ENCODE data around the gene DDIT3.

Gene DDIT3

DNA sequence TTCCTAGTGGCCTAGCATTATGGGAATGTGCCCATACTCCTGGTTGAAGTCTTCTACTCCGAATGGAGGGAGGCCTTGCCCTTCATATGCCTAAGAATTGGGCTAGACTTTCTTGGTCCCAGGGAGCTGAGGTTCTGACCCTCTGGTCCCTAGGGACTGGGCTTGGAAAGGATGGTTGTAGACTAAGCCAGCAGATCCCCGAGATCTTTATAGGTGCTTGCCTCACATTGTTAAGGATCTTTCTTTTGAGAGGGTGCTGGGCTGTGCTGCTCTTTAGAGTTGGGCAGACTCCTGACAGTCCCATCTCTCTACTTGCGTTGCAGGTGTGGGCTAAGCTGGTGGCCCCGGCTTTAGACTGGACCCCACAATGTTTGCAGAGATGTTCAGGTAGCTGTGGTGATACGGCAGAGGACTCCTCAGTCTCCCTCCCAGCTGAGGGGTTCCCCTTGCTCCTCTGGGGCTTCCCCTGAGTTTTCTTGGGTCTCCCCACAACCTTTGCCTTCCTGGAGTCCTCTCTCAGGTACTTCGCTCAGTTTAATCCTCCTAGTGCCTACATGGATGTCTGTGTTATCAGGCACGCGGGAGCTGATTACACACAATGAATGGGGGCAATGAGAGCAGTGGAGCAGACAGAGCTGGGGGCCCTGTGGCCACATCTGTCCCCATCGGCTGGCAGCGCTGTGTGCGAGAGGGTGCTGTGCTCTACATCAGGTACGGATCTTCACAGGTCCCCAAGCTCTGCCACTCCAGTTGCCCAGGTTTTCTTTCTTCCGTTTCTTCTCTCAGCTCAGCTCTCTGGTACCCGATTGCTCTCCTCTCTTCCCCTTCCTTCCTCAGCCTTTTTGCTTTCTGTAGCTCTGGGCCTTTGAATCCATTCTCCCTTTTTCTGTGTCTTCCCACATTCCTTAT is 3.6 kb upstream of the DDIT3 start:
- Histone ChIP-seq H4K20me1 (ENCODE audit: insufficient read depth, low read length) (no peaks in the 10 kb centered on the region), H3K9me2 (ENCODE audit: low read depth, low read length) (no peaks in the 10 kb centered on the region), H3K27ac (ENCODE audit: low read depth, low read length, poor library complexity, severe bottlenecking) (peak overlapping the region; percentile 85), H3K9ac (ENCODE audit: low read length) (peak overlapping the region; percentile 83), H3F3A (ENCODE audit: insufficient read depth, low read length) (0 out of 2 replicates have a peak, but pooled peaks cover 7% of the 10 kb centered on the region), H2AFZ (ENCODE audit: low read length) (no peak overlapping the region), H3K79me2 (ENCODE audit: insufficient read depth, low read length) (peaks cover 10% of the 10 kb centered on the region), H3K9me3 (ENCODE audit: low read length) (no peaks in the 10 kb centered on the region), H3K36me3 (ENCODE audit: insufficient read depth, low read length) (peaks cover 43% of the 10 kb centered on the region), H3K4me2 (ENCODE audit: low read length) (peak overlapping the region; percentile 93), H3K27me3 (ENCODE audit: insufficient read depth, low read length) (no peaks in the 10 kb centered on the region), H3K4me3 (ENCODE audit: low read depth, low read length, poor library complexity, severe bottlenecking) (peak overlapping the region; percentile 75), H3K4me1 (ENCODE audit: insufficient read depth, low read length, severe bottlenecking) (peaks cover 43% of the 10 kb centered on the region)
- TF ChIP-seq, protein P1, sequence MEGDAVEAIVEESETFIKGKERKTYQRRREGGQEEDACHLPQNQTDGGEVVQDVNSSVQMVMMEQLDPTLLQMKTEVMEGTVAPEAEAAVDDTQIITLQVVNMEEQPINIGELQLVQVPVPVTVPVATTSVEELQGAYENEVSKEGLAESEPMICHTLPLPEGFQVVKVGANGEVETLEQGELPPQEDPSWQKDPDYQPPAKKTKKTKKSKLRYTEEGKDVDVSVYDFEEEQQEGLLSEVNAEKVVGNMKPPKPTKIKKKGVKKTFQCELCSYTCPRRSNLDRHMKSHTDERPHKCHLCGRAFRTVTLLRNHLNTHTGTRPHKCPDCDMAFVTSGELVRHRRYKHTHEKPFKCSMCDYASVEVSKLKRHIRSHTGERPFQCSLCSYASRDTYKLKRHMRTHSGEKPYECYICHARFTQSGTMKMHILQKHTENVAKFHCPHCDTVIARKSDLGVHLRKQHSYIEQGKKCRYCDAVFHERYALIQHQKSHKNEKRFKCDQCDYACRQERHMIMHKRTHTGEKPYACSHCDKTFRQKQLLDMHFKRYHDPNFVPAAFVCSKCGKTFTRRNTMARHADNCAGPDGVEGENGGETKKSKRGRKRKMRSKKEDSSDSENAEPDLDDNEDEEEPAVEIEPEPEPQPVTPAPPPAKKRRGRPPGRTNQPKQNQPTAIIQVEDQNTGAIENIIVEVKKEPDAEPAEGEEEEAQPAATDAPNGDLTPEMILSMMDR (IDR thresholded peaks at IDR 0.05; ENCODE audit: low read length): no peak
- TF ChIP-seq EZH2 (IDR thresholded peaks at IDR 0.05; ENCODE audit: borderline replicate concordance, low read length): no peak

GRCh38 chr12:57522887-57523705 is 2.8 kb upstream of the DDIT3 start:
- no peaks in the 10 kb centered on the region for H3K9me3 ChIP-seq (ENCODE audit: low read length)
- H4K20me1 ChIP-seq (ENCODE audit: insufficient read depth, low read length): no peaks in the 10 kb centered on the region
- H3K9ac ChIP-seq (ENCODE audit: low read length): peak overlapping the region; percentile 83
- H3K27ac ChIP-seq (ENCODE audit: low read depth, low read length, poor library complexity, severe bottlenecking): peak overlapping the region; percentile 85
- H3K79me2 ChIP-seq (ENCODE audit: insufficient read depth, low read length): peaks cover 11% of the 10 kb centered on the region
- H3K4me2 ChIP-seq (ENCODE audit: low read length): peak overlapping the region; percentile 93
- H2AFZ ChIP-seq (ENCODE audit: low read length): no peak overlapping the region
- H3K4me1 ChIP-seq (ENCODE audit: insufficient read depth, low read length, severe bottlenecking): peaks cover 52% of the 10 kb centered on the region
- peak overlapping the region; percentile 75 for H3K4me3 ChIP-seq (ENCODE audit: low read depth, low read length, poor library complexity, severe bottlenecking)
- no peak for TF ChIP-seq EZH2 (IDR thresholded peaks at IDR 0.05; ENCODE audit: borderline replicate concordance, low read length)
- TF ChIP-seq, protein P1 (IDR thresholded peaks at IDR 0.05; ENCODE audit: low read length): no peak
- peaks cover 43% of the 10 kb centered on the region for H3K36me3 ChIP-seq (ENCODE audit: insufficient read depth, low read length)
- no peaks in the 10 kb centered on the region for H3K27me3 ChIP-seq (ENCODE audit: insufficient read depth, low read length)
- 0 out of 2 replicates have a peak, but pooled peaks cover 7% of the 10 kb centered on the region for H3F3A ChIP-seq (ENCODE audit: insufficient read depth, low read length)
- no peaks in the 10 kb centered on the region for H3K9me2 ChIP-seq (ENCODE audit: low read depth, low read length)

- Histone ChIP-seq H2AFZ (ENCODE audit: low read length) (no peak within 1 kb of the TSS), H3K4me1 (ENCODE audit: insufficient read depth, low read length, severe bottlenecking) (peaks cover 53% of the 10 kb centered on the region), H3K9me3 (ENCODE audit: low read length) (no peaks in the 10 kb centered on the region), H3K9ac (ENCODE audit: low read length) (peak within 1 kb of the TSS; percentile 91), H3K9me2 (ENCODE audit: low read depth, low read length) (no peaks in the 10 kb centered on the region), H4K20me1 (ENCODE audit: insufficient read depth, low read length) (no peaks in the 10 kb centered on the region), H3K4me2 (ENCODE audit: low read length) (peak within 1 kb of the TSS; percentile 93), H3K27ac (ENCODE audit: low read depth, low read length, poor library complexity, severe bottlenecking) (peak within 1 kb of the TSS; percentile 99), H3K36me3 (ENCODE audit: insufficient read depth, low read length) (peaks cover 42% of the 10 kb centered on the region), H3K4me3 (ENCODE audit: low read depth, low read length, poor library complexity, severe bottlenecking) (peak within 1 kb of the TSS; percentile 75), H3K79me2 (ENCODE audit: insufficient read depth, low read length) (peaks cover 11% of the 10 kb centered on the region), H3K27me3 (ENCODE audit: insufficient read depth, low read length) (no peaks in the 10 kb centered on the region), H3F3A (ENCODE audit: insufficient read depth, low read length) (0 out of 2 replicates have a peak, but pooled peaks cover 7% of the 10 kb centered on the region)
- no peak for TF ChIP-seq EZH2 (IDR thresholded peaks at IDR 0.05; ENCODE audit: borderline replicate concordance, low read length)
- TF ChIP-seq, protein P1 (IDR thresholded peaks at IDR 0.05; ENCODE audit: low read length): peak; percentile 29; the same call in 1 of the 2 replicates
Observed at GRCh38 chr12:57522011-57522886, 1.9 kb upstream of the DDIT3 start, which contains the start of gene MBD6. MBD6 (plus strand) TSS chr12:57522824; CDS start chr12:57524304, 1,480 bp downstream.
